PFSK-1 (cell line): ENCODE measurements around the gene SORCS1.

Experiments
- POLR2AphosphoS5 ChIP-seq: IDR thresholded peaks from 2 replicates; pipeline ENCODE4 v1.6.1; 2012; ENCODE audit warnings: low read depth, mild to moderate bottlenecking, control low read depth, low read length, moderate library complexity
- TAF1 ChIP-seq: IDR thresholded peaks from 2 replicates; pipeline ENCODE4 v1.6.1; 2012; ENCODE audit warnings: low read length, control low read depth, borderline replicate concordance; ENCODE audit not compliant: insufficient read depth

GRCh38 chr10:106765241-106765754 is 399.2 kb downstream of the SORCS1 start:
- TF ChIP-seq TAF1: no peak
- TF ChIP-seq POLR2AphosphoS5: no peak
